ENCODE measurements around the gene ANTXR2.
"Not testable (repeated sequence)": the region's sequence is repeated elsewhere in the genome, so short reads cannot be mapped to it uniquely, and the experiment has no call there.

Gene ANTXR2

DNA sequence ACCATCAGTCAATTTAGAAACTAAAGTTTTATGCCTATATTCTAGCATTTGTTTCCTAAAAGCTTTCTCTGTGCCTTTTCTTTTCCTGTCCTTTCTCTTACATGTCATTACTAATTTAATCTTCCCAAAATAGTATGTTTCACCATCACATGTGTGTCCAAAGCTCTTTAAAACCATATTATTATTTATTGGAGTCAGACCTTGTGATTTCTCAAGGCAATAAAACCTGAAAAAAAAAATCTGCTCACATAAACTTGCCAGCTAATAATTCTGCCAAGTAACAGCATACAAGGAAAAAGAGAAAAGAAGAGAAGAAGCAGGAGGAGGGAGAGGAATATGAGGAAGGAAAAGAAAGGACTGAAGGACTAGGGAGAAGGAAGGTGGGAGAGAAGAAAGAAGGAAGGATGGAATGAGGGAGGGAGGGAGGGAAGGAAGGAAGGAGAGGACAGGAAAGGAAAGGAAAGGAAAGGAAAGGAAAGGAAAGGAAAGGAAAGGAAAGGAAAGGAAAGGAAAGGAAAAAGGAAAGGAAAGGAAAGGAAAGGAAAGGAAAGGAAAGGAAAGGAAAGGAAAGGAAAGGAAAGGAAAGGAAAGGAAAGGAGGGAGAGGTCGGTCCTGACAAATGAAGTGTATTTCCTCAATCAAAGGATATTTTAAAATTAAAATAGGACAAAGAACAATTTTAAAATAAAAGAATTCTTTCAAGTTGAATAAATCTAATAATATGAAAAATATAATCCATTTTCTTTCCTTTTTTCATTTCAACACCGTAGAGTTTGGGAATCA lies 57.4 kb downstream of the ANTXR2 start:
- no peak for DNase-seq

DNA sequence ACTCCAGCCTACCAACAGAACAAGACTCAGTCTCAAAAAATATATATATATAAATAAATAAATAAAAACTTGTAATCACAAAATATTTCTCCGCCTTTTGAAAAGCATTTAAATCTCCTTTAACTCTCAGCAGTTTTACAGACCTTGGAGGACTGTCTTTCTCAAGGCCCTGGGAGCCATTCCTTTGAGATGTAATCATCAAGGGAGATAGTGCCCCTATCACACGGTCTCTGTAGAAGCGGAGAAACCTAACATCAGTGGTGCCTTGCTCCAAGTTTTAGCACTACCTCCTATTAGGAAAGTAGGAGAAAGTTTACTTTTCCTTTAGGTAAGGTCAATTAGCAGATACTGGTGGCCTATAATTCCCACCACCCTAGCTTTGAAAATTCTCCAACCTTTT lies 58.5 kb downstream of the ANTXR2 start:
- no peak for DNase-seq

DNA sequence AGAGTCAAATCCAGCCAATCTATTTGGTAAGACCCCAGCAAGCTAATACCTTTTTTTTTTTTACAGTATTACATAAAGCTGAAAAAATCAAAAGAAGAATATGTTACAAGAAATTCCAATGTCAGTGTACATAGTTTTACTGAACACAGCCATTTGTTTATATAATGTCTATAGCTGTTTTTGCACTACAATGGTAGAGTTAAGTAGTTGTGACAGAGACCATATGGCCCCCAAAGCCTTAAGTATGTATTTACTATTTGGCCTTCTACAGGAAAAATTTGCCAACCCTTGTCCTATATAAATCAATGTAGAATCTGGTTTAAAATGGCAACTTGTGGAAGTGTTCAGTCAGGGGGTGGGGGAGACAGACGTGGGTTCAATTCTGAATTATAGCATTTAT lies 60.7 kb downstream of the ANTXR2 start:
- DNase-seq = no peak

- DNase-seq = peak; percentile 87
These were observed 61.3 kb downstream of the ANTXR2 start for GRCh38 chr4:80011636-80012236.

DNA sequence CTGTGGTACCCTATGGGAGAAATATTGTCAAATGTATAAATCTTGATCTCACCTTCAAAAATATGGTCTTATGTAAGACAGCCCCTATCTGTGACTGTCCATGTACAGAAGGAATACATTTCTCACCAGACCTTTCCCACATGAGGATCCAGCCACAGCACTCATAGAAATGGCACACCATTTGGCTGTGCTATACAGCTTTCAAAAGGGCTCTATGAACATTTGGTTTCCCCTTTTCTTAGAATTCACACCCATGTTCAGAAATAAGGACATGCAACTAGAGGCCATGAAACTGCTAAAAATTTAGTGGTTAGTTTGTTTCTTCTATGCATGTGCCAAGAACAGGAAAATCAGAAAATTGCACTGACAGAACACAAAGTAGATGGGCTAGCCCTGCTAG lies 62.7 kb downstream of the ANTXR2 start:
- DNase-seq = no peak

GRCh38 chr4:80009806-80010205 lies 63.2 kb downstream of the ANTXR2 start:
- DNase-seq = no peak

DNA sequence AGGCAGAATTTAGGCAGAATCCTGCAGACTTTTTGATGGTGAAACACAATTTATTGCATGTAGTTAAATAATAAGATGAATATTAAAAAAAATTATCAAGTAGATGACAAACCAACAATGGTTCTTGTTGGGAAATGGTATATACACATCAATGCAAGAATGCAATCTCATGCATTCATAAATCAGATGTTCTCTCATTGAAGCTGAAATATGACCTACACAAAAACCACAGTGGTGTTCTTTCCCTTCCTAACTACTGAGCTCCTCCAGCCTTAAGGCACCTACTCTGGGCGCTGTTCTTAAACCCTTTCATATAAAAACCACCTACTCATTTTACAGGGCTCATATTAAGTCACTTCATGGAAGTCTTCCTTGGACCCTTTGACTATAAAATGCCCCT lies 64.1 kb downstream of the ANTXR2 start:
- no peak for DNase-seq

DNA sequence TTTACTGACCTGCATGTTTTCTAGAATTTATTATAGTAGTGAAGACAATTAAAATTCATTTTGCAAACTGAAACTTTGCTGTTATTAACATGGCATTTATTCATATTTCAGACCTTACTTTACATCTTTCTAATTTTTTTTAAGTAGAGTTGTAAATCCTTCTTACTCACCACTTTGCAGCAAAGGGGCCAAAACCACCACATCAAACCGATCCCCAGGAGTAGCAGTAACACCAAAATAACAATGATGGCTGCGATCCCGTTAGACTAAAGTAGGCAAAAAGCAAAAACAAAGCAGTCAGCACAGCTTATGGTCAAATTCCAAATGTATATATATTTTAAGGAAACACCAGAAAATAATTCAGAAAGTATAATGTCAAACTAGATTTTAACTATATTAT lies 64.7 kb downstream of the ANTXR2 start:
- no peak for DNase-seq

GRCh38 chr4:80007745-80008149 lies 65.3 kb downstream of the ANTXR2 start:
- no peak for DNase-seq

GRCh38 chr4:80006935-80007744 lies 65.9 kb downstream of the ANTXR2 start:
- peak; percentile 30 for DNase-seq

DNA sequence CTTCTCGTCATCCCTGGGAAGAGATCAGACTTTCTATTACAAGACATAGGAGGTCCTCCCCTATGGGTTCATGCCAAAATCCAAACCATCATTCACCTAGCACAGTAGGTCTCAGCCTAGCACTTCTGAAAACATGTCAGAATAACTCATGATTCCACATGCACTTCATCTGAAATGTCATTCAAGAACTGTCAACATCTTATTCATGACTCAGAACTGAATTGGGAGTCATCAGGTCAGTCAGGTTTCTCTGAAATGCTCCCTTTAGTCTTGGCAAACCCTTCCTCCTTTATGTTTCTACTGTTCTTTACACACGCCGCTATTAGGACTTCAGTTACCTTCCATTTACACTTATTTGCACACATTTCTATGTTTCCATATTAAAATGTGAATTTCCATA lies 67.2 kb downstream of the ANTXR2 start:
- DNase-seq = peak; percentile 69

GRCh38 chr4:80004319-80004718 lies 68.7 kb downstream of the ANTXR2 start:
- DNase-seq = no peak

GRCh38 chr4:80002559-80002958 lies 70.5 kb downstream of the ANTXR2 start:
- not testable (repeated sequence) for DNase-seq

DNA sequence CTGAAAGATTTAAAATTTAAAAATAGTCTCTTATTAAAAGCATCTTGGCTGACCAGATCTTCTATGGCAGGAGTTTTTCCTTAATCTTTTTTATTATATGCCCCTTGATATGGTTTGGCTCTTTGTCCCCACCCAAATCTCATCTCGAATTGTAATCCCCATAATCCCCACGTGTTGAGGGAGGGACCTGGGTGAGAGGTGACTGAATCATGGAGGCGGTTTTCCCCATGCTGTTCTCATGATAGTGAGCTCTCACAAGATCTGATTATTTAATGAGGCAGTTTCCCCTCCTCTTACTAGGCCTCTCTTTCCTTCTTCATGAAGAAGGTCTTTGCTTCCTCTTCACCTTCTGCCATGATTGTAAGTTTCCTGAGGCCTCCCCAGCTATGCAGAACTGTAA lies 74.0 kb downstream of the ANTXR2 start:
- DNase-seq = not testable (repeated sequence)

DNA sequence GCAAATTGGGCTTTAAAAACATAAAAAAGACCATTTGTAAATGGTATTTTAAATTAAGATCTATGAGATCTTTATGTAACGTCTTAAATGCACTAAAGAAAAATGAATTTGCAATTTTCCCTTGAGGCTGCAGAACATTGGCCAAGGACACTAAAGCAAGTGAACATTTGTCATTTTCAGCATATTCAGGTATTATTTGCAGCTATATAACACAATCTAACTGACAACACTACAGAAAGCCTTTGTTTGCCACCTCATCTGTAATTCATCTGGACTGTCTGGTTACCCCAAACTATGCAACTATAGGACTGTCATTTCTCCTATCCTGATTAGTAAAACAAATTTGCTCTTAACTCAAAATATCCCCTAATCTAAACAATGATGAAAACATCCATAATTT lies 74.8 kb downstream of the ANTXR2 start:
- no peak for DNase-seq

- DNase-seq = no peak
These were observed 76.2 kb downstream of the ANTXR2 start for GRCh38 chr4:79996851-79997250.

DNA sequence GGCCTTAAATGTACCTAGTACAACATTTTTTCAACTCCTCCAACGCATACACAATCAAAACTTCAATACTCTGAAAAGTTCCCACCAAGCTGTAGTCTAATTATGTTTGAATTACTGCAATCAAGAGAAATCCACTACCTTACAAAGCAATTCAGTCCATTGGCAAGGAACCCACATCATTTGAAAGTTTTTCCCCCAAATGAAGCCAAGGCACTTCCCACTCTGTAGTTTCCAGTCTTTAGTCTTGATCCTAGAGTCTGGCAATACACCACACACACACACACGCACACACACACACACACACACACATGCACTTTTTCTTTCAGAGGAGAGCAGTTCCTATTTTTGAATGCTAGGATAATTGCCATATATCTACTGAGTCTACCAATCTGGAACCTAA lies 79.6 kb downstream of the ANTXR2 start:
- DNase-seq = no peak

- DNase-seq = no peak
These were observed 81.4 kb downstream of the ANTXR2 start for GRCh38 chr4:79991601-79992000.

GRCh38 chr4:79991100-79991499 lies 81.9 kb downstream of the ANTXR2 start:
- not testable (repeated sequence) for DNase-seq

GRCh38 chr4:79987401-79987800 lies 85.6 kb downstream of the ANTXR2 start:
- DNase-seq = no peak

GRCh38 chr4:79983431-79983830 lies 89.6 kb downstream of the ANTXR2 start:
- no peak for DNase-seq

- peak; percentile 11 for DNase-seq
These were observed 90.3 kb downstream of the ANTXR2 start for GRCh38 chr4:79982601-79983322.

GRCh38 chr4:79980448-79980847 lies 92.6 kb downstream of the ANTXR2 start:
- no peak for DNase-seq

Data from fibroblast of skin of right biceps (primary cell).